Liver (tissue), 3 donors: ENCODE results near the gene PTPRD.

Source experiments
- EGR1 ChIP-seq, 2 donors: IDR thresholded peaks; 2 replicates each; pipeline ENCODE4 v1.6.1; 2016 to 2018; ENCODE audit warnings: antibody characterized with exemption in 2 of 2, low read depth in 2 of 2
- GABPA ChIP-seq, 2 donors: IDR thresholded peaks in 1 of 2; conservative IDR thresholded peaks in 1 of 2; 2 replicates each; pipeline ENCODE4 v1.6.1; 2016; ENCODE audit warnings: antibody characterized with exemption in 2 of 2, mild to moderate bottlenecking in 1 of 2, moderate library complexity in 1 of 2
- TAF1 ChIP-seq: conservative IDR thresholded peaks from 2 replicates; pipeline ENCODE4 v1.6.1; 2016; ENCODE audit warnings: antibody characterized with exemption, mild to moderate bottlenecking
- TF ChIP-seq, protein P1 (sequence below): fragments of 150-350 bp; IDR thresholded peaks from 2 replicates; pipeline ENCODE4 v1.5.1; 2017; ENCODE audit warnings: improper control_type of control experiment, low read depth, low read length; ENCODE audit not compliant: missing input control
- TF ChIP-seq, protein P2 (sequence below): IDR thresholded peaks from 2 replicates; pipeline ENCODE4 v1.6.1; 2016; ENCODE audit warnings: antibody characterized with exemption
- TF ChIP-seq, protein P3 (sequence below): IDR thresholded peaks from 2 replicates; pipeline ENCODE4 v1.6.1; 2016; ENCODE audit warnings: antibody characterized with exemption, mild to moderate bottlenecking
- TF ChIP-seq, protein P4 (sequence below): IDR thresholded peaks from 2 replicates; pipeline ENCODE4 v1.6.1; 2016; ENCODE audit warnings: antibody characterized with exemption
- donor health status: healthy.
- donor health status: healthy.

DNA sequence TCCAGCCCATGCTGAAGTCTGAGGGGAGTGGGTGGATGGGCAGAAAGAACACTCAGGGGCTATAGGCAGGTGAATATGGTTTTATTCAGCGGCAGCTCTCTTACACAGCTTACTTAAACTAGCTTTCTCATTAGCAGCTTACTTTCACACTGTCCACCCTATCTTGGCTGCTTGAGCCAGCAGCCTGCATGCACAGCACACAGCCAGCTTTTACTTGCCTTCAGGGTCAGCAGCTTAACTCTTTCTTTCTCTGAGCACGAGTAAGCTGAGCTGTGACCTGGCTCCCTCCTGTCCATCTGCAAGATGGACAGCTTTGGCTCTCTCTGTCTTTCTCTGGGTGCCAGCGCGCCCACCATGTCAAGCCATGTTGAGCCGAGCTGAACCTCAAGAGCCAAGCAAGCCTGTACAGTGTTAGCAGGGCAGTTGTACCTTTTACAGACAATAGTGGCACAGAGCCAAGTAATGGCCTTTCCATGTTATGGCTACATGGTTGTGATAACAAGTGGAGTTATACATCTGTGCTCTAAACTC, 1054.9 kb downstream of the PTPRD start:
- TF ChIP-seq GABPA (IDR thresholded peaks at IDR 0.05 in 1 of 2, conservative IDR thresholded peaks at IDR 0.05 in 1 of 2) (no peak), EGR1 (IDR thresholded peaks at IDR 0.05; ENCODE audit: low read depth in 2 of 2) (no peak), TAF1 (no peak)
- TF ChIP-seq, protein P1, sequence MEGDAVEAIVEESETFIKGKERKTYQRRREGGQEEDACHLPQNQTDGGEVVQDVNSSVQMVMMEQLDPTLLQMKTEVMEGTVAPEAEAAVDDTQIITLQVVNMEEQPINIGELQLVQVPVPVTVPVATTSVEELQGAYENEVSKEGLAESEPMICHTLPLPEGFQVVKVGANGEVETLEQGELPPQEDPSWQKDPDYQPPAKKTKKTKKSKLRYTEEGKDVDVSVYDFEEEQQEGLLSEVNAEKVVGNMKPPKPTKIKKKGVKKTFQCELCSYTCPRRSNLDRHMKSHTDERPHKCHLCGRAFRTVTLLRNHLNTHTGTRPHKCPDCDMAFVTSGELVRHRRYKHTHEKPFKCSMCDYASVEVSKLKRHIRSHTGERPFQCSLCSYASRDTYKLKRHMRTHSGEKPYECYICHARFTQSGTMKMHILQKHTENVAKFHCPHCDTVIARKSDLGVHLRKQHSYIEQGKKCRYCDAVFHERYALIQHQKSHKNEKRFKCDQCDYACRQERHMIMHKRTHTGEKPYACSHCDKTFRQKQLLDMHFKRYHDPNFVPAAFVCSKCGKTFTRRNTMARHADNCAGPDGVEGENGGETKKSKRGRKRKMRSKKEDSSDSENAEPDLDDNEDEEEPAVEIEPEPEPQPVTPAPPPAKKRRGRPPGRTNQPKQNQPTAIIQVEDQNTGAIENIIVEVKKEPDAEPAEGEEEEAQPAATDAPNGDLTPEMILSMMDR: no peak
- TF ChIP-seq, protein P2, sequence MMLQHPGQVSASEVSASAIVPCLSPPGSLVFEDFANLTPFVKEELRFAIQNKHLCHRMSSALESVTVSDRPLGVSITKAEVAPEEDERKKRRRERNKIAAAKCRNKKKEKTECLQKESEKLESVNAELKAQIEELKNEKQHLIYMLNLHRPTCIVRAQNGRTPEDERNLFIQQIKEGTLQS: no peak
- TF ChIP-seq, protein P3, sequence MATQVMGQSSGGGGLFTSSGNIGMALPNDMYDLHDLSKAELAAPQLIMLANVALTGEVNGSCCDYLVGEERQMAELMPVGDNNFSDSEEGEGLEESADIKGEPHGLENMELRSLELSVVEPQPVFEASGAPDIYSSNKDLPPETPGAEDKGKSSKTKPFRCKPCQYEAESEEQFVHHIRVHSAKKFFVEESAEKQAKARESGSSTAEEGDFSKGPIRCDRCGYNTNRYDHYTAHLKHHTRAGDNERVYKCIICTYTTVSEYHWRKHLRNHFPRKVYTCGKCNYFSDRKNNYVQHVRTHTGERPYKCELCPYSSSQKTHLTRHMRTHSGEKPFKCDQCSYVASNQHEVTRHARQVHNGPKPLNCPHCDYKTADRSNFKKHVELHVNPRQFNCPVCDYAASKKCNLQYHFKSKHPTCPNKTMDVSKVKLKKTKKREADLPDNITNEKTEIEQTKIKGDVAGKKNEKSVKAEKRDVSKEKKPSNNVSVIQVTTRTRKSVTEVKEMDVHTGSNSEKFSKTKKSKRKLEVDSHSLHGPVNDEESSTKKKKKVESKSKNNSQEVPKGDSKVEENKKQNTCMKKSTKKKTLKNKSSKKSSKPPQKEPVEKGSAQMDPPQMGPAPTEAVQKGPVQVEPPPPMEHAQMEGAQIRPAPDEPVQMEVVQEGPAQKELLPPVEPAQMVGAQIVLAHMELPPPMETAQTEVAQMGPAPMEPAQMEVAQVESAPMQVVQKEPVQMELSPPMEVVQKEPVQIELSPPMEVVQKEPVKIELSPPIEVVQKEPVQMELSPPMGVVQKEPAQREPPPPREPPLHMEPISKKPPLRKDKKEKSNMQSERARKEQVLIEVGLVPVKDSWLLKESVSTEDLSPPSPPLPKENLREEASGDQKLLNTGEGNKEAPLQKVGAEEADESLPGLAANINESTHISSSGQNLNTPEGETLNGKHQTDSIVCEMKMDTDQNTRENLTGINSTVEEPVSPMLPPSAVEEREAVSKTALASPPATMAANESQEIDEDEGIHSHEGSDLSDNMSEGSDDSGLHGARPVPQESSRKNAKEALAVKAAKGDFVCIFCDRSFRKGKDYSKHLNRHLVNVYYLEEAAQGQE: no peak
- TF ChIP-seq, protein P4, sequence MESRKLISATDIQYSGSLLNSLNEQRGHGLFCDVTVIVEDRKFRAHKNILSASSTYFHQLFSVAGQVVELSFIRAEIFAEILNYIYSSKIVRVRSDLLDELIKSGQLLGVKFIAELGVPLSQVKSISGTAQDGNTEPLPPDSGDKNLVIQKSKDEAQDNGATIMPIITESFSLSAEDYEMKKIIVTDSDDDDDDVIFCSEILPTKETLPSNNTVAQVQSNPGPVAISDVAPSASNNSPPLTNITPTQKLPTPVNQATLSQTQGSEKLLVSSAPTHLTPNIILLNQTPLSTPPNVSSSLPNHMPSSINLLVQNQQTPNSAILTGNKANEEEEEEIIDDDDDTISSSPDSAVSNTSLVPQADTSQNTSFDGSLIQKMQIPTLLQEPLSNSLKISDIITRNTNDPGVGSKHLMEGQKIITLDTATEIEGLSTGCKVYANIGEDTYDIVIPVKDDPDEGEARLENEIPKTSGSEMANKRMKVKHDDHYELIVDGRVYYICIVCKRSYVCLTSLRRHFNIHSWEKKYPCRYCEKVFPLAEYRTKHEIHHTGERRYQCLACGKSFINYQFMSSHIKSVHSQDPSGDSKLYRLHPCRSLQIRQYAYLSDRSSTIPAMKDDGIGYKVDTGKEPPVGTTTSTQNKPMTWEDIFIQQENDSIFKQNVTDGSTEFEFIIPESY: no peak
